Measurements from ENCODE around the gene RACGAP1. TPM values are rescaled to one million over a fixed set of nuclear protein-coding genes. Genes with fewer than 3 reads are reported as not detected.

Gene RACGAP1
- total RNA-seq, 6 experiments from 2014 or later, result 2.8 to 5.4 (median 4.2) TPM

DNA sequence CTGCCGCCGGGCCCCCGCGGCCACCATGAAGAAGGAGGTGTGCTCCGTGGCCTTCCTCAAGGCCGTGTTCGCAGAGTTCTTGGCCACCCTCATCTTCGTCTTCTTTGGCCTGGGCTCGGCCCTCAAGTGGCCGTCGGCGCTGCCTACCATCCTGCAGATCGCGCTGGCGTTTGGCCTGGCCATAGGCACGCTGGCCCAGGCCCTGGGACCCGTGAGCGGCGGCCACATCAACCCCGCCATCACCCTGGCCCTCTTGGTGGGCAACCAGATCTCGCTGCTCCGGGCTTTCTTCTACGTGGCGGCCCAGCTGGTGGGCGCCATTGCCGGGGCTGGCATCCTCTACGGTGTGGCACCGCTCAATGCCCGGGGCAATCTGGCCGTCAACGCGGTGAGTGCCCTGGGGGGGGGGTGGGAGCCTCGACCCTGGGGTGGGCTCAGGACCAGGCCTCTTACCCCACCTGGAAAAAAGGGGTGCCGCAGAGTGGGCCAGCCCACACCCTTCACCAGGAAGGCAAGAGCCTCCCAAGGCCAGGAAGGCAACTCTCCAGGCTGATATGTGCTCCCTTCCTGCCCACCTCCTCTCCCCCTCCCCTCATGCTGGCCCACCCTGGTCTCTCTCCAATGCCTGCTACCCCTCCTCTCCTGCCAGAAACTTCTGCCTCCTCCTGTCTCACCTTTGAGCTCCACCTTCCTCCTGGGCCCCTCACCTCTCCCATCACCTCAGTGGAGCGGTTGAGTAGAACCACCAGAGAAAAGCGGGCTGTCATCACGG is 63.1 kb downstream of the RACGAP1 start:
- Histone ChIP-seq H3K36me3 (no peaks in the 10 kb centered on the region), H3K27me3 (peaks cover 0 to 9% of the 10 kb centered on the region in 2 donors), H3K4me1 (peaks cover 0 to 18% (median 3%) of the 10 kb centered on the region in 4 donors), H3K9me3 (no peaks in the 10 kb centered on the region), H3K4me3 (no peak overlapping the region), H3K27ac (no peak overlapping the region)
- DNase-seq (peak in 1 of 3 donors; percentile 35), ATAC-seq (no peak)
- intact Hi-C loops (cut with DNase I), result no loop called here
- 78% methylated on average over 3 of the region's 37 CpGs for WGBS (ENCODE audit: insufficient coverage, low coverage, low lambda C conversion rate, missing lambda C conversion rate)
- TF ChIP-seq POLR2A (IDR thresholded peaks at IDR 0.05), result no peak
- no peak for TF ChIP-seq CTCF (IDR thresholded peaks at IDR 0.05)

- Histone ChIP-seq H3K36me3 (no peaks in the 10 kb centered on the region), H3K4me1 (peaks cover 0 to 17% (median 3%) of the 10 kb centered on the region in 4 donors), H3K4me3 (no peak within 1 kb of the TSS), H3K27ac (no peak within 1 kb of the TSS), H3K9me3 (no peaks in the 10 kb centered on the region), H3K27me3 (peaks cover 0 to 9% of the 10 kb centered on the region in 2 donors)
- ATAC-seq, result no peak
- no peak for DNase-seq
- intact Hi-C loops (cut with DNase I), result no loop called here
- no peak for TF ChIP-seq POLR2A (IDR thresholded peaks at IDR 0.05)
- no peak for TF ChIP-seq CTCF (IDR thresholded peaks at IDR 0.05)
- 0% methylated on average over 3 of the region's 111 CpGs for WGBS (ENCODE audit: insufficient coverage, low coverage, low lambda C conversion rate, missing lambda C conversion rate)
Observed at GRCh38 chr12:49961111-49961922, 64.0 kb downstream of the RACGAP1 start, which contains the start of gene AQP5. TSS of gene AQP5 (plus strand) at chr12:49961872. CDS start at chr12:49962018, 146 bp downstream.

DNA sequence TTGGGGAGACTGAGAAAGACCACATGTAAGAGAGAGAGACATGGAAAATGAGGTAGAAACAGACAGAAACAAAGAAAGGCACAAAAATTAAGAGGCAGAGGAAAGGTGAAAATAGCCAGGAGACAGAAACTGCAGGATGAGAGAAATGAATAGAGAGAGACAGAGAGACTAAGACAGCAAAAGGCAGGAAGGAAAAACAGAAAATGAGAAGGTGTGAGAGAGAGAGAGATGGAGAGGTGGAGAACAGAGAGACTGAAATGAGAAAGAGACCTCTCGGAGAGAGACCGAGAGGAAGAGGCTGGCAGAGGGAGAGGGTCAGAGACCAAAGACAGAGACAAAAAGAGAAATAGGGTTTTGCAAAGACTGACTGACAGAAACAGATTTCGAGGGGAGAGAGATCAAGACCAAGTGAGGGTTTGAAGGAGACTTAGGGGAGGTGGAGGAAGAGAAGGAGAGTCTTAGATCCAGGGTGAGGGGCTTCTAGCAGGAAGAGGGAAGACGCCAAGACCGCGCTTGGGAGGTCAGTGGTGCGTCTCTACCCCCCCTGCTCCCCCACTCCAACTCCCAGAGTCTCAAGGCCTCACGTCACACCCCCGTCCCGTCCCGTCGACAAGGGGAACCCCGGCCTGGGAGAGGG is 64.7 kb downstream of the RACGAP1 start:
- Histone ChIP-seq H3K27ac (no peak overlapping the region), H3K36me3 (no peaks in the 10 kb centered on the region), H3K27me3 (peaks cover 0 to 9% of the 10 kb centered on the region in 2 donors), H3K4me3 (no peak overlapping the region), H3K4me1 (peaks cover 0 to 17% (median 3%) of the 10 kb centered on the region in 4 donors), H3K9me3 (no peaks in the 10 kb centered on the region)
- intact Hi-C loops (cut with DNase I), result no loop called here
- TF ChIP-seq POLR2A (IDR thresholded peaks at IDR 0.05), result no peak
- TF ChIP-seq CTCF (IDR thresholded peaks at IDR 0.05), result no peak
- ATAC-seq (no peak), DNase-seq (no peak)
- 54% methylated on average over 6 of the region's 13 CpGs for WGBS (ENCODE audit: insufficient coverage, low coverage, low lambda C conversion rate, missing lambda C conversion rate)

- Histone ChIP-seq H3K36me3 (no peaks in the 10 kb centered on the region), H3K4me1 (peaks cover 0 to 17% (median 3%) of the 10 kb centered on the region in 4 donors), H3K9me3 (no peaks in the 10 kb centered on the region), H3K27me3 (peaks cover 0 to 9% of the 10 kb centered on the region in 2 donors), H3K27ac (no peak overlapping the region), H3K4me3 (no peak overlapping the region)
- DNase-seq (peak in 1 of 3 donors; percentile 28), ATAC-seq (no peak)
- WGBS (ENCODE audit: insufficient coverage, low coverage, low lambda C conversion rate, missing lambda C conversion rate), result 36% methylated on average over 7 of the region's 11 CpGs
- intact Hi-C loops (cut with DNase I), result no loop called here
- TF ChIP-seq CTCF (IDR thresholded peaks at IDR 0.05) (no peak), POLR2A (IDR thresholded peaks at IDR 0.05) (no peak)
Observed at GRCh38 chr12:49959685-49960473, 65.4 kb downstream of the RACGAP1 start.
